WTC11 (cell line): ENCODE results near the gene ADGRF4.

Source experiments
- NR3C1 ChIP-seq: sonication (generic); formaldehyde crosslinking; conservative IDR thresholded peaks from 2 replicates; pipeline ENCODE4 v1.8.1; 2023; ENCODE audit warnings: low read depth, mild to moderate bottlenecking, missing genetic modification reagents
- OVOL2 ChIP-seq: fragments of 250-450 bp; sonication (Bioruptor Pico); IDR thresholded peaks from 2 replicates; pipeline ENCODE4 v1.9.0; 2021; ENCODE audit warnings: mild to moderate bottlenecking, borderline replicate concordance
- TCF7 ChIP-seq: sonication (generic); formaldehyde crosslinking; IDR thresholded peaks from 2 replicates; pipeline ENCODE4 v1.8.0; 2022; ENCODE audit warnings: mild to moderate bottlenecking, low read depth, missing genetic modification reagents, moderate library complexity
- TEAD1 ChIP-seq: sonication (generic); formaldehyde crosslinking; IDR thresholded peaks from 2 replicates; pipeline ENCODE4 v1.8.0; 2022; ENCODE audit warnings: mild to moderate bottlenecking, missing genetic modification reagents
- TP53 ChIP-seq: sonication (generic); formaldehyde crosslinking; IDR thresholded peaks from 2 replicates; pipeline ENCODE4 v1.8.1; 2023; ENCODE audit warnings: mild to moderate bottlenecking, missing genetic modification reagents
- ZNF671 ChIP-seq: fragments of 250-450 bp; sonication (Bioruptor Pico); IDR thresholded peaks from 2 replicates; pipeline ENCODE4 v1.8.0; 2021; ENCODE audit warnings: mild to moderate bottlenecking
- TF ChIP-seq, protein P1 (sequence below): fragments of 200-600 bp; IDR thresholded peaks from 2 replicates; pipeline ENCODE4 v1.8.0; 2022; ENCODE audit warnings: antibody characterized with exemption
- TF ChIP-seq, protein P2 (sequence below): sonication (generic); formaldehyde crosslinking; IDR thresholded peaks from 2 replicates; pipeline ENCODE4 v1.8.0; 2022; ENCODE audit warnings: mild to moderate bottlenecking, missing genetic modification reagents
- TF ChIP-seq, protein P3 (sequence below): sonication (generic); formaldehyde crosslinking; conservative IDR thresholded peaks from 2 replicates; pipeline ENCODE4 v1.8.1; 2023; ENCODE audit warnings: mild to moderate bottlenecking, low read depth, missing genetic modification reagents, moderate library complexity
- TF ChIP-seq, protein P4 (sequence below): sonication (generic); formaldehyde crosslinking; IDR thresholded peaks from 2 replicates; pipeline ENCODE4 v1.8.1; 2023; ENCODE audit warnings: mild to moderate bottlenecking, missing genetic modification reagents, moderate library complexity
- TF ChIP-seq, protein P5 (sequence below): sonication (generic); formaldehyde crosslinking; IDR thresholded peaks from 2 replicates; pipeline ENCODE4 v1.8.1; 2023; ENCODE audit warnings: mild to moderate bottlenecking, missing genetic modification reagents, moderate library complexity
- TF ChIP-seq, protein P6 (sequence below): sonication (generic); formaldehyde crosslinking; IDR thresholded peaks from 2 replicates; pipeline ENCODE4 v1.8.1; 2022; ENCODE audit warnings: mild to moderate bottlenecking, moderate library complexity, missing genetic modification reagents
- TF ChIP-seq, protein P7 (sequence below): sonication (generic); formaldehyde crosslinking; IDR thresholded peaks from 2 replicates; pipeline ENCODE4 v1.8.0; 2023; ENCODE audit warnings: mild to moderate bottlenecking, missing genetic modification reagents
- TF ChIP-seq, protein P8 (sequence below): sonication (generic); formaldehyde crosslinking; IDR thresholded peaks from 2 replicates; pipeline ENCODE4 v1.8.1; 2023; ENCODE audit warnings: mild to moderate bottlenecking, missing genetic modification reagents

DNA sequence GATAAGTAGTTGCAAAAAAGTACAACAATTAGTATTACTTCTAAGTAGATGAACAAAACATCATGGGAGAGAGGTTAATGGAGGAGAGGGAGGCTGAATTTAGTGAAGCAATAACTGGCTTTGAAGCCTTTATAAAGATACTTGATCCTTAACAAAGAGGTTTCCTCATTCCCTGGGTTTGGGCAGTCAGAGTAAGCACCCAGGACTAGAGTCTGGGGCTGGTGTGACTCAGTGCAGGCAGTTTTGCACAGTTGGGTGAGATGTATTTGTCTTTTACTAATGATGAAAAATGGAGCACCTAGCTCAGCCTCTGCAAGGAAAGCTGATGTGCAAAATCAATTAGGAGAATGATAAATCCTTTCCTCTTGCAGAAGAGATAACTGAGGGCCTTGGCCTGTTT, 71.6 kb downstream of the ADGRF4 start:
- TF ChIP-seq, protein P1, sequence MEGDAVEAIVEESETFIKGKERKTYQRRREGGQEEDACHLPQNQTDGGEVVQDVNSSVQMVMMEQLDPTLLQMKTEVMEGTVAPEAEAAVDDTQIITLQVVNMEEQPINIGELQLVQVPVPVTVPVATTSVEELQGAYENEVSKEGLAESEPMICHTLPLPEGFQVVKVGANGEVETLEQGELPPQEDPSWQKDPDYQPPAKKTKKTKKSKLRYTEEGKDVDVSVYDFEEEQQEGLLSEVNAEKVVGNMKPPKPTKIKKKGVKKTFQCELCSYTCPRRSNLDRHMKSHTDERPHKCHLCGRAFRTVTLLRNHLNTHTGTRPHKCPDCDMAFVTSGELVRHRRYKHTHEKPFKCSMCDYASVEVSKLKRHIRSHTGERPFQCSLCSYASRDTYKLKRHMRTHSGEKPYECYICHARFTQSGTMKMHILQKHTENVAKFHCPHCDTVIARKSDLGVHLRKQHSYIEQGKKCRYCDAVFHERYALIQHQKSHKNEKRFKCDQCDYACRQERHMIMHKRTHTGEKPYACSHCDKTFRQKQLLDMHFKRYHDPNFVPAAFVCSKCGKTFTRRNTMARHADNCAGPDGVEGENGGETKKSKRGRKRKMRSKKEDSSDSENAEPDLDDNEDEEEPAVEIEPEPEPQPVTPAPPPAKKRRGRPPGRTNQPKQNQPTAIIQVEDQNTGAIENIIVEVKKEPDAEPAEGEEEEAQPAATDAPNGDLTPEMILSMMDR, result no peak
- TF ChIP-seq TEAD1 (CRISPR knock-in tag), result no peak
- TF ChIP-seq, protein P2, sequence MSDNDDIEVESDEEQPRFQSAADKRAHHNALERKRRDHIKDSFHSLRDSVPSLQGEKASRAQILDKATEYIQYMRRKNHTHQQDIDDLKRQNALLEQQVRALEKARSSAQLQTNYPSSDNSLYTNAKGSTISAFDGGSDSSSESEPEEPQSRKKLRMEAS, result no peak
- TF ChIP-seq ZNF671 (CRISPR knock-in tag), result no peak
- TF ChIP-seq, protein P3, sequence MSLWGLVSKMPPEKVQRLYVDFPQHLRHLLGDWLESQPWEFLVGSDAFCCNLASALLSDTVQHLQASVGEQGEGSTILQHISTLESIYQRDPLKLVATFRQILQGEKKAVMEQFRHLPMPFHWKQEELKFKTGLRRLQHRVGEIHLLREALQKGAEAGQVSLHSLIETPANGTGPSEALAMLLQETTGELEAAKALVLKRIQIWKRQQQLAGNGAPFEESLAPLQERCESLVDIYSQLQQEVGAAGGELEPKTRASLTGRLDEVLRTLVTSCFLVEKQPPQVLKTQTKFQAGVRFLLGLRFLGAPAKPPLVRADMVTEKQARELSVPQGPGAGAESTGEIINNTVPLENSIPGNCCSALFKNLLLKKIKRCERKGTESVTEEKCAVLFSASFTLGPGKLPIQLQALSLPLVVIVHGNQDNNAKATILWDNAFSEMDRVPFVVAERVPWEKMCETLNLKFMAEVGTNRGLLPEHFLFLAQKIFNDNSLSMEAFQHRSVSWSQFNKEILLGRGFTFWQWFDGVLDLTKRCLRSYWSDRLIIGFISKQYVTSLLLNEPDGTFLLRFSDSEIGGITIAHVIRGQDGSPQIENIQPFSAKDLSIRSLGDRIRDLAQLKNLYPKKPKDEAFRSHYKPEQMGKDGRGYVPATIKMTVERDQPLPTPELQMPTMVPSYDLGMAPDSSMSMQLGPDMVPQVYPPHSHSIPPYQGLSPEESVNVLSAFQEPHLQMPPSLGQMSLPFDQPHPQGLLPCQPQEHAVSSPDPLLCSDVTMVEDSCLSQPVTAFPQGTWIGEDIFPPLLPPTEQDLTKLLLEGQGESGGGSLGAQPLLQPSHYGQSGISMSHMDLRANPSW (CRISPR knock-in tag), result no peak
- TF ChIP-seq, protein P4, sequence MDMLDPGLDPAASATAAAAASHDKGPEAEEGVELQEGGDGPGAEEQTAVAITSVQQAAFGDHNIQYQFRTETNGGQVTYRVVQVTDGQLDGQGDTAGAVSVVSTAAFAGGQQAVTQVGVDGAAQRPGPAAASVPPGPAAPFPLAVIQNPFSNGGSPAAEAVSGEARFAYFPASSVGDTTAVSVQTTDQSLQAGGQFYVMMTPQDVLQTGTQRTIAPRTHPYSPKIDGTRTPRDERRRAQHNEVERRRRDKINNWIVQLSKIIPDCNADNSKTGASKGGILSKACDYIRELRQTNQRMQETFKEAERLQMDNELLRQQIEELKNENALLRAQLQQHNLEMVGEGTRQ (CRISPR knock-in tag), result no peak
- TF ChIP-seq TP53 (CRISPR knock-in tag), result no peak
- TF ChIP-seq NR3C1 (CRISPR knock-in tag), result no peak
- no peak for TF ChIP-seq TCF7 (CRISPR knock-in tag)
- TF ChIP-seq, protein P5, sequence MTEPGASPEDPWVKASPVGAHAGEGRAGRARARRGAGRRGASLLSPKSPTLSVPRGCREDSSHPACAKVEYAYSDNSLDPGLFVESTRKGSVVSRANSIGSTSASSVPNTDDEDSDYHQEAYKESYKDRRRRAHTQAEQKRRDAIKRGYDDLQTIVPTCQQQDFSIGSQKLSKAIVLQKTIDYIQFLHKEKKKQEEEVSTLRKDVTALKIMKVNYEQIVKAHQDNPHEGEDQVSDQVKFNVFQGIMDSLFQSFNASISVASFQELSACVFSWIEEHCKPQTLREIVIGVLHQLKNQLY (CRISPR knock-in tag), result no peak
- TF ChIP-seq, protein P6, sequence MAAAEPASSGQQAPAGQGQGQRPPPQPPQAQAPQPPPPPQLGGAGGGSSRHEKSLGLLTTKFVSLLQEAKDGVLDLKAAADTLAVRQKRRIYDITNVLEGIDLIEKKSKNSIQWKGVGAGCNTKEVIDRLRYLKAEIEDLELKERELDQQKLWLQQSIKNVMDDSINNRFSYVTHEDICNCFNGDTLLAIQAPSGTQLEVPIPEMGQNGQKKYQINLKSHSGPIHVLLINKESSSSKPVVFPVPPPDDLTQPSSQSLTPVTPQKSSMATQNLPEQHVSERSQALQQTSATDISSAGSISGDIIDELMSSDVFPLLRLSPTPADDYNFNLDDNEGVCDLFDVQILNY, result no peak
- no peak for TF ChIP-seq OVOL2 (CRISPR knock-in tag)
- TF ChIP-seq, protein P7, sequence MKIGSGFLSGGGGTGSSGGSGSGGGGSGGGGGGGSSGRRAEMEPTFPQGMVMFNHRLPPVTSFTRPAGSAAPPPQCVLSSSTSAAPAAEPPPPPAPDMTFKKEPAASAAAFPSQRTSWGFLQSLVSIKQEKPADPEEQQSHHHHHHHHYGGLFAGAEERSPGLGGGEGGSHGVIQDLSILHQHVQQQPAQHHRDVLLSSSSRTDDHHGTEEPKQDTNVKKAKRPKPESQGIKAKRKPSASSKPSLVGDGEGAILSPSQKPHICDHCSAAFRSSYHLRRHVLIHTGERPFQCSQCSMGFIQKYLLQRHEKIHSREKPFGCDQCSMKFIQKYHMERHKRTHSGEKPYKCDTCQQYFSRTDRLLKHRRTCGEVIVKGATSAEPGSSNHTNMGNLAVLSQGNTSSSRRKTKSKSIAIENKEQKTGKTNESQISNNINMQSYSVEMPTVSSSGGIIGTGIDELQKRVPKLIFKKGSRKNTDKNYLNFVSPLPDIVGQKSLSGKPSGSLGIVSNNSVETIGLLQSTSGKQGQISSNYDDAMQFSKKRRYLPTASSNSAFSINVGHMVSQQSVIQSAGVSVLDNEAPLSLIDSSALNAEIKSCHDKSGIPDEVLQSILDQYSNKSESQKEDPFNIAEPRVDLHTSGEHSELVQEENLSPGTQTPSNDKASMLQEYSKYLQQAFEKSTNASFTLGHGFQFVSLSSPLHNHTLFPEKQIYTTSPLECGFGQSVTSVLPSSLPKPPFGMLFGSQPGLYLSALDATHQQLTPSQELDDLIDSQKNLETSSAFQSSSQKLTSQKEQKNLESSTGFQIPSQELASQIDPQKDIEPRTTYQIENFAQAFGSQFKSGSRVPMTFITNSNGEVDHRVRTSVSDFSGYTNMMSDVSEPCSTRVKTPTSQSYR (CRISPR knock-in tag), result no peak
- TF ChIP-seq, protein P8, sequence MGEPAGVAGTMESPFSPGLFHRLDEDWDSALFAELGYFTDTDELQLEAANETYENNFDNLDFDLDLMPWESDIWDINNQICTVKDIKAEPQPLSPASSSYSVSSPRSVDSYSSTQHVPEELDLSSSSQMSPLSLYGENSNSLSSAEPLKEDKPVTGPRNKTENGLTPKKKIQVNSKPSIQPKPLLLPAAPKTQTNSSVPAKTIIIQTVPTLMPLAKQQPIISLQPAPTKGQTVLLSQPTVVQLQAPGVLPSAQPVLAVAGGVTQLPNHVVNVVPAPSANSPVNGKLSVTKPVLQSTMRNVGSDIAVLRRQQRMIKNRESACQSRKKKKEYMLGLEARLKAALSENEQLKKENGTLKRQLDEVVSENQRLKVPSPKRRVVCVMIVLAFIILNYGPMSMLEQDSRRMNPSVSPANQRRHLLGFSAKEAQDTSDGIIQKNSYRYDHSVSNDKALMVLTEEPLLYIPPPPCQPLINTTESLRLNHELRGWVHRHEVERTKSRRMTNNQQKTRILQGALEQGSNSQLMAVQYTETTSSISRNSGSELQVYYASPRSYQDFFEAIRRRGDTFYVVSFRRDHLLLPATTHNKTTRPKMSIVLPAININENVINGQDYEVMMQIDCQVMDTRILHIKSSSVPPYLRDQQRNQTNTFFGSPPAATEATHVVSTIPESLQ (CRISPR knock-in tag), result no peak
